ENCODE measurements around the gene ZSWIM7.

DNA sequence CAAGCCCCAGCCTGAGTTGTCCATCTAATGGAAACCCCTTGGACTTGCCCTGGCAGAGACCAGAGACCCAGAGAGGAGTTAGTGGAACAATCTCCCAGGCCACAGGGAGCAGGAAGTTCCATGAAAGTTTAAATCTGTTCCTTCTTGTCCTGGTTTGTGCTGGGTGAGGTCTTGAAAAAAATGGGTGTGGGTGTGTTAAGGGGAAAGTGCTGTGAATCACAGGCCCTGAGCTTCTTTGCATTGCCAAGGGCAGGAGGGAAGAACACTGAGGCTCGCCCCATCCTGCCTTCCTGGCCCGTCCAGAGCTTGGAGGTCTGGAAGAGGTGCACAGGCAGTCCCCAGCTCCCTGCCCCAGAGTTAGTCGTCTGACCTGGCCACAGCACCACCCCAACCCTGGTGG lies 52.2 kb downstream of the ZSWIM7 start:
- TF ChIP-seq, protein P1, sequence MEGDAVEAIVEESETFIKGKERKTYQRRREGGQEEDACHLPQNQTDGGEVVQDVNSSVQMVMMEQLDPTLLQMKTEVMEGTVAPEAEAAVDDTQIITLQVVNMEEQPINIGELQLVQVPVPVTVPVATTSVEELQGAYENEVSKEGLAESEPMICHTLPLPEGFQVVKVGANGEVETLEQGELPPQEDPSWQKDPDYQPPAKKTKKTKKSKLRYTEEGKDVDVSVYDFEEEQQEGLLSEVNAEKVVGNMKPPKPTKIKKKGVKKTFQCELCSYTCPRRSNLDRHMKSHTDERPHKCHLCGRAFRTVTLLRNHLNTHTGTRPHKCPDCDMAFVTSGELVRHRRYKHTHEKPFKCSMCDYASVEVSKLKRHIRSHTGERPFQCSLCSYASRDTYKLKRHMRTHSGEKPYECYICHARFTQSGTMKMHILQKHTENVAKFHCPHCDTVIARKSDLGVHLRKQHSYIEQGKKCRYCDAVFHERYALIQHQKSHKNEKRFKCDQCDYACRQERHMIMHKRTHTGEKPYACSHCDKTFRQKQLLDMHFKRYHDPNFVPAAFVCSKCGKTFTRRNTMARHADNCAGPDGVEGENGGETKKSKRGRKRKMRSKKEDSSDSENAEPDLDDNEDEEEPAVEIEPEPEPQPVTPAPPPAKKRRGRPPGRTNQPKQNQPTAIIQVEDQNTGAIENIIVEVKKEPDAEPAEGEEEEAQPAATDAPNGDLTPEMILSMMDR (IDR thresholded peaks at IDR 0.05), result no peak
- TF ChIP-seq POLR2A (IDR thresholded peaks at IDR 0.05) (no peak), EP300 (IDR thresholded peaks at IDR 0.05) (no peak)

Data from suprapubic skin (tissue), 3 donors.